Thoracic aorta (tissue), 2 donors: ENCODE data around the gene FAM171A1. TPM values are rescaled to one million over a fixed set of nuclear protein-coding genes. Genes with fewer than 3 reads are reported as not detected.

Source experiments
- ATAC-seq: fragments of 150-250 bp; one replicate; pipeline ENCODE4 v1.8.0; 2017; ENCODE audit warnings: low read depth; ENCODE audit not compliant: insufficient number of reproducible peaks, low FRiP score
- DNase-seq: peaks from one replicate; pipeline ENCODE4 v3.0.0-alpha.2; 2020; ENCODE audit warnings: low spot score
- H3K27ac ChIP-seq, 2 donors: fragments of 200-600 bp; sonication (generic); 1 replicate in 1 of 2; 2 replicates in 1 of 2; pipeline ENCODE4 v1.5.1; 2016; ENCODE audit warnings: mild to moderate bottlenecking in 2 of 2, moderate library complexity in 2 of 2
- H3K27me3 ChIP-seq: fragments of 200-600 bp; sonication (generic); replicated peaks from 2 replicates; pipeline ENCODE4 v1.6.0; 2016; ENCODE audit warnings: mild to moderate bottlenecking; ENCODE audit not compliant: insufficient read depth
- H3K36me3 ChIP-seq: fragments of 200-600 bp; sonication (generic); one replicate; pipeline ENCODE4 v1.5.1; 2016
- H3K4me1 ChIP-seq, 2 donors: fragments of 200-600 bp; sonication (generic); 1 replicate in 1 of 2; 2 replicates in 1 of 2; pipeline versions ENCODE4 v1.5.1 to v1.6.0; 2016; ENCODE audit warnings: low read depth in 2 of 2, mild to moderate bottlenecking in 1 of 2; ENCODE audit not compliant: control insufficient read depth in 1 of 2
- H3K4me3 ChIP-seq: fragments of 200-600 bp; sonication (generic); 2 replicates; pipeline ENCODE4 v1.5.1; 2016; ENCODE audit warnings: mild to moderate bottlenecking
- H3K9me3 ChIP-seq: fragments of 200-600 bp; sonication (generic); 2 replicates; pipeline ENCODE4 v1.5.1; 2016
- total RNA-seq, 2 donors: library from RNA; depleted of rRNA; stranded (reverse); fragments of >200 nt; gene quantifications; one replicate each; pipeline versions ENCODE4 v1.1.0 to v1.2.3, GENCODE V29; 2016
- TF ChIP-seq, protein P1 (sequence below): fragments of 200-600 bp; sonication (generic); IDR thresholded peaks from one replicate; pipeline ENCODE4 v1.5.1; 2019; ENCODE audit warnings: antibody characterized with exemption

Gene FAM171A1
- total RNA-seq, 2 donors from 2014 or later: 14.8 to 28.7 TPM

DNA sequence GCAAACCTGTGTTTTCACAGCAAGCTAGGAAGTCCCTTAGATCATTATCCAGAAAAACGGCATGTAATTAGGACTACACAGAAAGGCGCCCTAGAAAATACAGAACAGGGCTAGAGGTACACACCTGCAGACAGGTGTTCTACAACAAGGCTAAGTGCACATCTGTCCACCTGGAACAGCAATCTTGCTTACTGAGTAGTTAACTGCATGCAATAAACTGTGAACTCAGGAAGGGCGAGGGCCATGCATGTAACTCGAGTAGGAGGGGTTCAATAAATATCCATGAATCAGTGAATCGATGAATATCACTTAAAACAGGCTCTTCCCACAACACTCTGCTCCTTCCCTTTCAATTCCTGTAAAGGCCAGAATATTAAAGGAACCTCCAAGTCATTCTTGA, 22.0 kb downstream of the FAM171A1 start:
- Histone ChIP-seq H3K4me3 (peak overlapping the region; percentile 65), H3K27ac (no peak overlapping the region)
- no peak for ATAC-seq

DNA sequence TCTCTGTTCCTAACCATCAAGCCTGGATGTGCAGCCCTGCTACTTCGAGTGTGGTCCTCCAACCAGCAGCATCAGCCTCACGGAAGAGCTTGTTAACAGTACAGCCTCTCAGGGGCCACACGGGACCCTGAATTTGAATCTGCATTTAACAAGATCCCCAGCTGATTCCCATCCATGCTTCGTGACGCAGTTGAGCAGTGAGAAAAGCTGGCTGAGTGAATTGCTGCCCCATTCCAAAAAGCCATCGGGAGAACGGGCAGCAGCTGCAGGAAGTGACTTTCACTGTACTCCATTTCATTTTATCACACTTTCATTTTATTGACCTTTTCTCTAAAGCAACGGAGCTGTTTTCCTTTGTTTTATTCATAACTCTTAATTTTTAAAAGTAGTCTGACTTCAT, 22.5 kb downstream of the FAM171A1 start:
- Histone ChIP-seq H3K4me1 (peaks cover 0 to 16% of the 10 kb centered on the region in 2 donors), H3K27me3 (no peaks in the 10 kb centered on the region), H3K27ac (no peak overlapping the region), H3K4me3 (peak overlapping the region; percentile 65), H3K9me3 (no peaks in the 10 kb centered on the region), H3K36me3 (no peaks in the 10 kb centered on the region)
- DNase-seq (no peak), ATAC-seq (no peak)
- TF ChIP-seq, protein P1, sequence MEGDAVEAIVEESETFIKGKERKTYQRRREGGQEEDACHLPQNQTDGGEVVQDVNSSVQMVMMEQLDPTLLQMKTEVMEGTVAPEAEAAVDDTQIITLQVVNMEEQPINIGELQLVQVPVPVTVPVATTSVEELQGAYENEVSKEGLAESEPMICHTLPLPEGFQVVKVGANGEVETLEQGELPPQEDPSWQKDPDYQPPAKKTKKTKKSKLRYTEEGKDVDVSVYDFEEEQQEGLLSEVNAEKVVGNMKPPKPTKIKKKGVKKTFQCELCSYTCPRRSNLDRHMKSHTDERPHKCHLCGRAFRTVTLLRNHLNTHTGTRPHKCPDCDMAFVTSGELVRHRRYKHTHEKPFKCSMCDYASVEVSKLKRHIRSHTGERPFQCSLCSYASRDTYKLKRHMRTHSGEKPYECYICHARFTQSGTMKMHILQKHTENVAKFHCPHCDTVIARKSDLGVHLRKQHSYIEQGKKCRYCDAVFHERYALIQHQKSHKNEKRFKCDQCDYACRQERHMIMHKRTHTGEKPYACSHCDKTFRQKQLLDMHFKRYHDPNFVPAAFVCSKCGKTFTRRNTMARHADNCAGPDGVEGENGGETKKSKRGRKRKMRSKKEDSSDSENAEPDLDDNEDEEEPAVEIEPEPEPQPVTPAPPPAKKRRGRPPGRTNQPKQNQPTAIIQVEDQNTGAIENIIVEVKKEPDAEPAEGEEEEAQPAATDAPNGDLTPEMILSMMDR: no peak

More for the DNA sequence above, 22.0 kb downstream of the FAM171A1 start:
- H3K4me1 ChIP-seq: peaks cover 0 to 16% of the 10 kb centered on the region in 2 donors
- no peaks in the 10 kb centered on the region for H3K36me3 ChIP-seq
- no peaks in the 10 kb centered on the region for H3K27me3 ChIP-seq
- H3K9me3 ChIP-seq: no peaks in the 10 kb centered on the region
- no peak for DNase-seq
- TF ChIP-seq, protein P1: no peak

DNA sequence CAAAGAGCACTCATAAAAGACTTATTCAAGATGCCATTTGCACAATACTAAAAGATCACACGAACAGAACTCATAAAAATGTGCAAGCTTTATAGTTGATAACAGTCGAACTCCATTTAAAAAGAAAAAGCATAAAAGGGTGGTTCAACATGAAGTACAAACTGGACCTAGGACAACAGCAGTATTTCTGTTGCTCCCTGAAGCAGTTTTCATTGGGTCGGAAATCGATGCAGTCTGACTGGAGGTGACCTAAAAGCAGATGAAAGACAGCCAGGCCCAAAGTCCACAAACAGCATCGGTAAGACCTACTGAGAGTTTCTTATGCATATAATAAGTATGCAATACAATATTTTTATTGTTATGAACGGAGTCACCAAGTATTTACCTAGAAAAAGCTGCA, 23.9 kb downstream of the FAM171A1 start:
- ATAC-seq: no peak
- Histone ChIP-seq H3K27me3 (no peaks in the 10 kb centered on the region), H3K9me3 (no peaks in the 10 kb centered on the region), H3K4me3 (no peak overlapping the region), H3K36me3 (no peaks in the 10 kb centered on the region), H3K27ac (no peak overlapping the region), H3K4me1 (peaks cover 0 to 16% of the 10 kb centered on the region in 2 donors)
- TF ChIP-seq, protein P1: no peak
- DNase-seq: no peak

DNA sequence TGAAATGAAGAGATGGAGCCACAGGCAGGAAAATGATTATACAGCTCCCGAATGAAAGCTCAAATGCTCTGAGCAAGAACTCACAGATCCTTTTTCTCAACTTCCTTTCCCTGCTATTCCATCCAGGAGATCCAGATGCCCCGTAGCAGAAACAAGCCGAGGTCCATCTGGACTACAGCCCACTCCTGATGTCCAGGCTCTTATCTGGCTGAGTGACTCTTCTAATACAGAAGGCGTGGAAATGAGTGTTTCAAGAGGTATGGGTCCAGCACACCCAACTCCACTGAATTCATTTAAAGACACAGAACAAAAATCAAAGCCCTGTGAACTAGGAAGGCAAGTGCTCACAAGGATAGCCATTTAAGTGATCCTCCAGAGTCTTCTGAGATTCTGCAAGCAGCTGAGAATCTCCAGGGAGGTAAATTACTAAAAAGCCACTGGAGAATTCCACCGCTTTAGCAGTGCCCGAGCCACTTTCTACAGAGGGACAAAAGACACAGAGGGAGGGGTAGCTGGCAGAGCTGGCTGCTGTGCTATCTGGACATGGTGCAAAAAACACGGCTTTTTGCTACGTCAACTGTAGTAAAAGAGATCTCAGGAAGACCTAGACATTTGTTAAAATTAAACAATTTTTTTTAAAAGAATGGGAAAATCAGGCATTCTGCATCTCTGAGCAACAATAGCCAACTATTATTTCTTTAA, 24.5 kb downstream of the FAM171A1 start:
- Histone ChIP-seq H3K27me3 (no peaks in the 10 kb centered on the region), H3K4me1 (peaks cover 0 to 16% of the 10 kb centered on the region in 2 donors), H3K4me3 (peak overlapping the region; percentile 46), H3K27ac (no peak overlapping the region), H3K9me3 (no peaks in the 10 kb centered on the region), H3K36me3 (no peaks in the 10 kb centered on the region)
- ATAC-seq (peak; percentile 6), DNase-seq (no peak)
- TF ChIP-seq, protein P1: no peak

DNA sequence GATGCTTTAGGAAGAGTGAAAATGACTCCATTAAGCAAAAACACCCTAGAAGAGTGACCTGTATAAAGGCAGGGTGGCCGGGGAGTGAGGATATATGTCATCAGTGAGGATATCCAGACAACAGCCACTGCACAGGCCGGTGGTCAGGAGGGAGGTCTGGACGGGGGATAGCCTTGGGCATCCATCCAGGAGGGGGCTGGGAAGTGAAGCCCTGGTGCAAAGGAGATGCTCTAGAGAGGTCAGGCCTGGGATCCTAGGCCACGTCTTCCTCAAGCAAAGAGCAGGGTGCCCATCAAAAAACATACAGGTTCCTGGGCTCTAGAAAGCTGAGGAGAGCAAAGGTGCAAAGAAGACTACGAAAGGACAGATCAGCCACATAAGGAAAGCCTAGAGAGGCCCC, 25.6 kb downstream of the FAM171A1 start:
- peaks cover 0 to 16% of the 10 kb centered on the region in 2 donors for H3K4me1 ChIP-seq
- no peaks in the 10 kb centered on the region for H3K27me3 ChIP-seq
- no peaks in the 10 kb centered on the region for H3K36me3 ChIP-seq
- TF ChIP-seq, protein P1: no peak
- ATAC-seq: no peak
- H3K27ac ChIP-seq: no peak overlapping the region
- no peak overlapping the region for H3K4me3 ChIP-seq
- DNase-seq: no peak
- H3K9me3 ChIP-seq: no peaks in the 10 kb centered on the region
